Loucy (cell line): ENCODE measurements around the gene PPP1CB.

Experiments
- EZH2phosphoT487 ChIP-seq: fragments of 200-600 bp; IDR thresholded peaks from 2 replicates; pipeline ENCODE4 v1.6.1; 2018; ENCODE audit warnings: antibody characterized with exemption, mild to moderate bottlenecking, moderate library complexity, borderline replicate concordance
- TF ChIP-seq, protein P1 (sequence below): fragments of 200-600 bp; sonication (generic); conservative IDR thresholded peaks from 2 replicates; pipeline ENCODE4 v1.5.1; 2014; ENCODE audit warnings: mild to moderate bottlenecking, antibody characterized with exemption, low read length

GRCh38 chr2:28780496-28780895 lies 28.9 kb downstream of the PPP1CB start:
- TF ChIP-seq, protein P1, sequence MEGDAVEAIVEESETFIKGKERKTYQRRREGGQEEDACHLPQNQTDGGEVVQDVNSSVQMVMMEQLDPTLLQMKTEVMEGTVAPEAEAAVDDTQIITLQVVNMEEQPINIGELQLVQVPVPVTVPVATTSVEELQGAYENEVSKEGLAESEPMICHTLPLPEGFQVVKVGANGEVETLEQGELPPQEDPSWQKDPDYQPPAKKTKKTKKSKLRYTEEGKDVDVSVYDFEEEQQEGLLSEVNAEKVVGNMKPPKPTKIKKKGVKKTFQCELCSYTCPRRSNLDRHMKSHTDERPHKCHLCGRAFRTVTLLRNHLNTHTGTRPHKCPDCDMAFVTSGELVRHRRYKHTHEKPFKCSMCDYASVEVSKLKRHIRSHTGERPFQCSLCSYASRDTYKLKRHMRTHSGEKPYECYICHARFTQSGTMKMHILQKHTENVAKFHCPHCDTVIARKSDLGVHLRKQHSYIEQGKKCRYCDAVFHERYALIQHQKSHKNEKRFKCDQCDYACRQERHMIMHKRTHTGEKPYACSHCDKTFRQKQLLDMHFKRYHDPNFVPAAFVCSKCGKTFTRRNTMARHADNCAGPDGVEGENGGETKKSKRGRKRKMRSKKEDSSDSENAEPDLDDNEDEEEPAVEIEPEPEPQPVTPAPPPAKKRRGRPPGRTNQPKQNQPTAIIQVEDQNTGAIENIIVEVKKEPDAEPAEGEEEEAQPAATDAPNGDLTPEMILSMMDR = no peak
- no peak for TF ChIP-seq EZH2phosphoT487
